Measurements from ENCODE around the gene PLEKHB2.

- TF ChIP-seq EZH2phosphoT487 (IDR thresholded peaks at IDR 0.05; ENCODE audit: unreplicated experiment) (no peak), CTCF (conservative IDR thresholded peaks at IDR 0.05; ENCODE audit: low read depth in 2 of 2) (no peak)
Measured at GRCh38 chr2:131121464-131121863, 16.3 kb downstream of the PLEKHB2 start.

All from GM23338 (cell line).